ENCODE data around the gene ARID5A.

- TF ChIP-seq CTCF (conservative IDR thresholded peaks at IDR 0.05; ENCODE audit: low read depth, low read length) (no peak), EZH2 (IDR thresholded peaks at IDR 0.05; ENCODE audit: borderline replicate concordance, low read depth, low read length, poor library complexity, severe bottlenecking) (no peak)
Observed at GRCh38 chr2:96535331-96535730, 1.2 kb upstream of the ARID5A start.
